HG03039 (cell line): Measurements from ENCODE around the gene ZNF184.

Experiments
- ATAC-seq: cut with Tn5 transposase; IDR thresholded peaks from one replicate; pipeline ENCODE4 v1.9.1; 2021; ENCODE audit warnings: mild to moderate bottlenecking, moderate library complexity; ENCODE audit not compliant: unreplicated experiment

The ZNF184 gene

GRCh38 chr6:27479319-27480182, 6.6 kb upstream of the ZNF184 start:
- peak; percentile 45 for ATAC-seq

- ATAC-seq = peak; percentile 60
Measured at GRCh38 chr6:27478706-27479318, 5.9 kb upstream of the ZNF184 start.

- ATAC-seq = peak; percentile 19
Measured at GRCh38 chr6:27478141-27478705, 5.3 kb upstream of the ZNF184 start.

GRCh38 chr6:27477318-27478013, 4.6 kb upstream of the ZNF184 start:
- ATAC-seq = no peak

GRCh38 chr6:27476090-27476489, 3.2 kb upstream of the ZNF184 start:
- ATAC-seq = no peak

- no peak for ATAC-seq
Measured at GRCh38 chr6:27474672-27475071, 1.8 kb upstream of the ZNF184 start.

- ATAC-seq = no peak
Measured at GRCh38 chr6:27474172-27474465, 1.2 kb upstream of the ZNF184 start.

GRCh38 chr6:27472182-27472616, 706 bp downstream of the ZNF184 start:
- peak; percentile 28 for ATAC-seq

- ATAC-seq = no peak
Measured at GRCh38 chr6:27471365-27472115, 1.4 kb downstream of the ZNF184 start.

GRCh38 chr6:27470023-27470422, 2.9 kb downstream of the ZNF184 start:
- ATAC-seq = no peak

GRCh38 chr6:27468334-27468733, 4.6 kb downstream of the ZNF184 start:
- ATAC-seq = no peak

- no peak for ATAC-seq
Measured at GRCh38 chr6:27452496-27452897, 20.4 kb downstream of the ZNF184 start.

- ATAC-seq = no peak
Measured at GRCh38 chr6:27451660-27452390, 21.1 kb downstream of the ZNF184 start.

GRCh38 chr6:27448456-27448855, 24.4 kb downstream of the ZNF184 start:
- no peak for ATAC-seq

GRCh38 chr6:27442932-27443331, 30.0 kb downstream of the ZNF184 start:
- ATAC-seq = no peak

GRCh38 chr6:27441001-27441400, 31.9 kb downstream of the ZNF184 start:
- no peak for ATAC-seq

GRCh38 chr6:27439371-27439770, 33.5 kb downstream of the ZNF184 start:
- no peak for ATAC-seq

- ATAC-seq = no peak
Measured at GRCh38 chr6:27433714-27434113, 39.2 kb downstream of the ZNF184 start.

- no peak for ATAC-seq
Measured at GRCh38 chr6:27428966-27429365, 43.9 kb downstream of the ZNF184 start.

GRCh38 chr6:27428502-27428901, 44.4 kb downstream of the ZNF184 start:
- no peak for ATAC-seq
